AG10803 (cell line): ENCODE measurements around the gene PDE4DIP.
"Not testable (repeated sequence)": the region's sequence is repeated elsewhere in the genome, so short reads cannot be mapped to it uniquely, and the experiment has no call there.

Source experiments
- DNase-seq: peaks from one replicate; pipeline ENCODE4 v3.0.0; 2010; ENCODE audit warnings: low read depth
- H3K4me3 ChIP-seq: 2 replicates; pipeline ENCODE4 v1.5.1; 2011; ENCODE audit warnings: mild to moderate bottlenecking, low read length, control low read depth

The PDE4DIP gene

GRCh38 chr1:148868924-148869633, 24.9 kb downstream of the PDE4DIP start:
- not testable (repeated sequence) for DNase-seq

GRCh38 chr1:148869634-148869961, 25.4 kb downstream of the PDE4DIP start:
- not testable (repeated sequence) for DNase-seq, H3K4me3 ChIP-seq

More at GRCh38 chr1:148868924-148869633, 24.9 kb downstream of the PDE4DIP start:
- H3K4me3 ChIP-seq: not testable (repeated sequence)

GRCh38 chr1:148874408-148875388, 30.5 kb downstream of the PDE4DIP start:
- H3K4me3 ChIP-seq, DNase-seq: not testable (repeated sequence)

- not testable (repeated sequence) for DNase-seq, H3K4me3 ChIP-seq
Observed at GRCh38 chr1:148879812-148880416, 35.7 kb downstream of the PDE4DIP start.

- H3K4me3 ChIP-seq, DNase-seq: not testable (repeated sequence)
Observed at GRCh38 chr1:148881261-148881660, 37.0 kb downstream of the PDE4DIP start.

- H3K4me3 ChIP-seq, DNase-seq: not testable (repeated sequence)
Observed at GRCh38 chr1:148885219-148885618, 41.0 kb downstream of the PDE4DIP start.

GRCh38 chr1:148886293-148886692, 42.1 kb downstream of the PDE4DIP start:
- DNase-seq: not testable (repeated sequence)

GRCh38 chr1:148888597-148888996, 44.4 kb downstream of the PDE4DIP start:
- not testable (repeated sequence) for H3K4me3 ChIP-seq, DNase-seq

More at GRCh38 chr1:148886293-148886692, 42.1 kb downstream of the PDE4DIP start:
- H3K4me3 ChIP-seq: not testable (repeated sequence)

GRCh38 chr1:148889267-148890074, 45.2 kb downstream of the PDE4DIP start:
- DNase-seq, H3K4me3 ChIP-seq: not testable (repeated sequence)

GRCh38 chr1:148890075-148890568, 45.9 kb downstream of the PDE4DIP start:
- DNase-seq, H3K4me3 ChIP-seq: not testable (repeated sequence)

GRCh38 chr1:148894360-148895352, 50.4 kb downstream of the PDE4DIP start:
- DNase-seq, H3K4me3 ChIP-seq: not testable (repeated sequence)

- not testable (repeated sequence) for H3K4me3 ChIP-seq, DNase-seq
Observed at GRCh38 chr1:148900026-148900425, 55.8 kb downstream of the PDE4DIP start.

- H3K4me3 ChIP-seq, DNase-seq: not testable (repeated sequence)
Observed at GRCh38 chr1:148900691-148901090, 56.5 kb downstream of the PDE4DIP start.

GRCh38 chr1:148901150-148901952, 57.1 kb downstream of the PDE4DIP start:
- H3K4me3 ChIP-seq, DNase-seq: not testable (repeated sequence)

- DNase-seq, H3K4me3 ChIP-seq: not testable (repeated sequence)
Observed at GRCh38 chr1:148901953-148902341, 57.7 kb downstream of the PDE4DIP start.

- DNase-seq, H3K4me3 ChIP-seq: not testable (repeated sequence)
Observed at GRCh38 chr1:148909219-148909826, 65.1 kb downstream of the PDE4DIP start.
